Fibroblast of upper back skin (primary cell): ENCODE results near the gene SLC44A5.
"Not testable (repeated sequence)": the region's sequence is repeated elsewhere in the genome, so short reads cannot be mapped to it uniquely, and the experiment has no call there.

Experiments
- DNase-seq: peaks from one replicate; pipeline ENCODE4 v3.0.0-alpha.2; 2013

The SLC44A5 gene

DNA sequence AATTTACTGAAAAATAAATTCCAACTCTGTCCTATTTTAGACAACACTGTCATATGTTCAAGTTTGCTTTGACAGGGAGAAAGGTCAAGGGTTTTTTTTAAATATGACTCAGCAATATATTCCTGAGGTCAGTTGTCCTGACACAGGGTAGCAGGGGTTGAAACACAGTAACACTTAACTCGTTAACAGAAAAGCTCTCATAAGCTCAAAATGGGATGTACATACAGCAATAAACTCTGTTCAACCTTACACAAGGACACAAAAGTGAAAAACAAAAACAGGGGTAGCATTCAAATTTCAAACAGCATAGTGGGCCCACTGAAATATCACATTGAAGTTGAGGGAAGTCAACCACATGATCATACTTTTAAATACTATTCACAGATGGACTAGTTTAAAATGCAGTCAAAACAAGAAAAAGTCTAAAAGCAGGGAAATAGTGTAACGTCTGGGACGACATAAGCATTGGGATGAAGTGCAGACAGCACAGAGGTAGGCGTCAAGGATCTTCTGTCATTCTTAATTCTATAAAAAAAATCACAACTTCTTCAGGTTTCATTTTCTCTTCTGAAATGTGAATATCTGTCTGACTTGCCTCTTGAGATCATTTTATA is 89.9 kb downstream of the SLC44A5 start:
- no peak for DNase-seq

DNA sequence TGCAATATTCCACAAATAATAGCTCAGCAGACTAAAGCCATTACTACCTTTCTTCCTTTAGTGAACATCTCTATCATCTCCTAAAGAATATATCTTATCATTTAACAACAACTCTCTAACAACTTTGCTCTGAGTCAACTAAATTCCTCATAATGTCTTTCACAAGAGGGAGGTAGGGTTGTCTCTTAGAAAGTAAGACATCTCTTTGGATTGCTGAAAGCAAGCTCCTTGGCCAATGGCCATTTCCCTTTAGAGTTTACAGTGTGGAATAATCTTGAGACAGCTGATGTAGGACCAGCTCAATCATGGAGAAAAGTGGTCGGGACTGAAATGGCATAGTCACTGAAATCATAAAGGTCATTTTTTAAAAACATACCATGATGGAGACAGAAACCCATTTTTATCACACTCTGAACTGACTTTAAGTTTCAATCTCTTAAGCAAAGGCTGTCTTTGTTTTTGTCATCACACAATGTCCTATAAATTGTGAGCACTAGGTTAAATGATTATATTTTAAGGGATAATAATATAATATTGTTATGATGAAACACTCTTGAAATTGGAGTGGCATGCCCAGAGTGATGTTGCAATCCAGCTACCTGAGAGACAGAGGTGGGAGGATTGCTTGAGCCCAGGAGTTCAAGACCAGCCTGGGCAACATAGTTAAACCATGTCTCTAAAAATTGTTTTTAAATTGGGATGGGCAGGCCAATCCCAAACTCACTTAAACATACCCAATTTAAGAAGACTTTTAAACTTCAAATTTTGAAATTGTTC is 91.1 kb downstream of the SLC44A5 start:
- DNase-seq: no peak

DNA sequence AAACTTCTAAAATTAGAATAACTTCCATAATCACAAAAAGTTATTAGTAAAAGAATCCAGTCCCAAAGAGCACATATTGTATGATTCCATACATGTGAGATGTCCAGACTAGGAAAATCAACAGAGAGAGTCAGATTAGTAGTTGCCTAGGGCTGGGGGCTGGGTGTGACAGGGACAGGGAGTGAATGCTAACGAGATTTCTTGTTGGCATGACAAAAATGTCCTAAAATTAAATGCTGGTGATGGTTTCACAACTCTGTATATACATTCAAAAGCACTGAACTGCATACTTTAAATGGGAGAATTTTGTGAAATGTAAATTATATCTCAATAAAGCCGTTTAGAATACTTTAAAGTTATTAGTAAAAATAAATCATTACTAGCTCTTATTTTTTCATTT is 92.2 kb downstream of the SLC44A5 start:
- DNase-seq: no peak

DNA sequence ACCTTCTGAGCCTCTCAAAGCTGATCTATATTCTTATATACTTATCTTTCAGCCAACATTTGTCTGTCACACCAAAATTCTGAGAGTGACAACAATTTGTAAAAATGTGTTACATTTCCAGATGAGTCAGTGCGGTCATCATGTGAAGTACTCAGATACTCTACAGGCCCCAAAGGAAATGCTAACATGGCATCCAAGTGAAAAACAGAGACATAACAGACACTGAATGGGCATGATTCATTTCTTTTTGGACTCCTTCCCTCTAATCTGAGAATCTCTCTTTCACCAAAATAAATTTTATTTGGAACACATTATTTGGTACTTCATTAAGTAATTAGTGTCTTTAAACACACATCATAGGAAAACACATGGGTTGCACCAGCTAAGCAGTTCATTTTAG is 96.6 kb downstream of the SLC44A5 start:
- DNase-seq: no peak

DNA sequence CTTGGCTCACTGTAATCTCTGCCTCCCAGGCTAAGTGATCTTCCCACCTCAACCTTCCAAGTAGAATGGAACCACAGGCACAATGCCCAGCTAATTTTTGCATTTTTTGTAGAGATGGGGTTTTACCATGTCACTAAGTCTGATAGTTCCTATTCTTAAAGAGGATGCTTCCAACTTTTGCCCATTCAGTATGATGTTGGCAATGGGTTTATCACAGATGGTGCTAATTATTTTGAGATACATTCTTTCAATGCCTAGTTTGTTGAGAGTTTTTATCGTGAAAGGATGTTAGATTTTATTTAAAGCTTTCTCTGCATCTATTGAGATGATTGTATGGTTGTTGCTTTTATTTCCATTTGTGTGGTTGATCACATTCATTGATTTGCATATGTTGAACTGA is 103.9 kb downstream of the SLC44A5 start:
- no peak for DNase-seq

DNA sequence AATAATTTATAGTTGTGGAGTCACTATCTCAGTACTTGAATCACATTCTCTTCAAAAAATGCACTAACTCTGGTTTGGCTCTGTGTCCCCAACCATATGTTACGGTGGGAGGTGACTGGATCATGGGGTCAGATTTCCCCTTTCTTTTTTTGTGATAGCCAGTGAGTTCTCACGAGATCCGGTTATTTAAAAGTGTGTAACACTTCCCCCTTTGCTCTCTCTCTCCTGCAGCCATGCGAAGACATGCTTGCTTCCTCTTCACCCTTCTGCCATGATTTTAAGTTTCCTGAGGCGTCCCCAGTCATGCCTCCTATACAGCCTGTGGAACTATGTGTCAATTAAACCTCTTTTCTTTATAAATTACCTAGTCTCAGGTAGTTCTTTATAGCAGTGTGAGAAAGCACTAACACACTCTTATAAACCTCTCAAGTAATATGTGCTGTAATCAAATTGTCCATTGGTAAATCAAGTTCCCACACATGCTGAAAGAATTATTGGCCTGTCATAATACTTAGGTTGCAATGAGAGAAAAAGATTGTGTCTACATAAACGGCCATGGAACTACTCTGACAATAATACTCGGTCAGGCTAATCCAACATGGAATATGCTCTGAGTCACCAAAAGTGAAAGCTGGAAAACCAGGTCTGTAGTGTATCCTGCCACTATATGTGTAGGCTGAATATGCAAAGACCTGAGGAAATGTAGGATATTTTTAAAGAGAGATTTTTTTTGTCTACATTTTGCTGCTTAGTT is 107.5 kb downstream of the SLC44A5 start:
- DNase-seq: no peak

DNA sequence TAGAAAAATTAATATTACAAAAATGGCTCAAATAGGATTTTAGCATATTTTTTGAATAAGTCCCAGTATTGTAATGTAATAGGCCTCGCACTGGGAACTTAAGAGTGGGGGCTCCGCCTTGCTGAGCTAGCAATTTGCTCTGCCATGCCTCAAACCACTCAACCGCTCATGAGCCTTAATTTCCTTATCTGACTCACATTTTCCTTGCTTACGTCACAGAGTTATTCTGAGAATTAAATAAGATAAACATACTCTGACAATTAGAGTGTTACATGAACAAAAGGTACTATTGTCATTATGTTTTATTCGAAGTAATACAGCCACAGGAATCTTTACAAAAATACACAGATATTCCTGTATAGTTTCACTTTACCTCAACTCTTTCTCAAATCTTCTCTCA is 108.1 kb downstream of the SLC44A5 start:
- DNase-seq: no peak

DNA sequence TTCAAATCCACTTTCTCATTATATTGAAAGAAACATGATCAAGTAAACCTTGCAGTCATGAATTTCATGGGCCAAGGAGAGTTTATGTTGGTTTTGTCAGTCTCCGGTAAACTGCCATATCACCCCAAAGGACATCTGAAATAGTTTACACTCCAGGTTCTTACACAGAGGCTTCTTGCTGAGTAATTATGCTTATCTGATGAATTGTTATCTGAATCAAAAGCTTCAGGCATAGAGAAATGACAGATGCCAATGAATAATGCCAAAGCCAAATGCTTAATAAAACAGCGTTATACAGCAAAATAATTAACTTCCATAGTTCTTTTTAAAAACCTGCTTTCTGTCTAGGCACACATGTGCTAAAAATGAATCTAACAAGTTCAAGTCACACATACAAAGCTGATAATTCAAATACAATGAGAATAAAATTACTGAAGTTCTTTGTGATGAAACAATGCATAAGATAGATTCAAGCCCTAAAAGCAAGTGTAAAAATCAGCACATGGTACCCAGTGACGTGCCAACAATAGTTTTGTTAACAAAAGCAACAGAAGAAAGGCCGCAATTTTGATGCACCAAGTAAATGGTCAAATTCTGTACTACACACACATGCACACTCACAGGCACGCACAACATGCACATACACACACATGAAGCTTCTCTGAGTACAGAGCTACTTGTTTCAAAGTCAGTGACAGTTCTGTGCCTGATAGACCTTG is 109.2 kb downstream of the SLC44A5 start:
- DNase-seq: no peak

DNA sequence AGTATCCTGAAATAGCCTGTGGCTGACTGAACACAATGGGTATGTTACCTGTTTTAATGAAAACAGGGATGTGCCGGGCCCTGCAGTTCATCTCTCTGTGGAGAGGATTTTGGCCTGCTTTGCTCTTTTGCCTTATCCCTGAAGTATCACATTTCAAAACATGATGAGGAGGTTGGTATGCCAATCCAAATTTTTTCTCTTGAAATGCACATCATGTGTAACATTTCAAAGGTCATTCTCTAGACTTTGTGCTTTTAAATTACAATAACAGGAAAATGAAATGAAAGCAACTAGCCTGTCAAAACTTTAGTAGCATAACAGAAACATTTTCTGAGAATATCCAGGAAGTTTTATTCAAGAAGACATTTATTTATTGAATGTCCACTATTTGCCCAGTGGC is 118.9 kb downstream of the SLC44A5 start:
- DNase-seq: no peak

DNA sequence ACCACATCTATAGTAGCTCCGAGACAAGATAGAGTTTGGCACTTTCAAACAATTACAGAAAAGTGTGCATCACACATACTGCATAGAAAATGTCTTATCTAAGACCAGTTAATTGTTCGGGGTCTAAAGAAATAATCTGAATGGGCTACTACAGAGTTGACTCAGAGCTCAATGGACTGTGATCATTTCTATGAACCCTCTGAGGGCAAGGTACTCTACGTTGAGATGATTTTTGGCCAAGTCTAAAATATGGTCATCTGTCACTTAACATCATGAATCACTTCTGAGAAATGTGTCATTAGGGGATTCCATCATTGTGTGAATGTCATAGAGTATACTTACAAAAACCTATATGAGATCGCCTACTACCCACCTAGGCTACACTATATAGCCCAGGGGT is 123.5 kb downstream of the SLC44A5 start:
- no peak for DNase-seq

DNA sequence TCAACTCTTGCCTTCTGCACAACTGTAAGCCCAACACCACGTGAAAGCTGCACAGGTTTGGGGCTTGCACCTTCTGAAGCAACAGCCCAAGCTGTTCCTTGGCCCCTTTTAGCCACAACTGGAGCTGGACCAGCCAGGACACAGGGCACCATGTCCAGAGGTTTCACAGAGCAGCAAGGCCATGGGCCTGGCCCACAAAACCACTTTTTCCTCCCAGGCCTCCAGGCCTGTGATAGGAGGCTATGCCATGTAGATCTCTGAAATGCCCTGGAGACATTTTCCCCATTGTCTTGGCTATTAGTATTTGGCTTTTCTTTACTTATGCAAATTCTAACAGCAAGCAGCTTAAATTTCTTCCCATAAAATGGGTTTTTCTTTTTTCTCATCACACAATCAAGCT is 126.1 kb downstream of the SLC44A5 start:
- DNase-seq: no peak

DNA sequence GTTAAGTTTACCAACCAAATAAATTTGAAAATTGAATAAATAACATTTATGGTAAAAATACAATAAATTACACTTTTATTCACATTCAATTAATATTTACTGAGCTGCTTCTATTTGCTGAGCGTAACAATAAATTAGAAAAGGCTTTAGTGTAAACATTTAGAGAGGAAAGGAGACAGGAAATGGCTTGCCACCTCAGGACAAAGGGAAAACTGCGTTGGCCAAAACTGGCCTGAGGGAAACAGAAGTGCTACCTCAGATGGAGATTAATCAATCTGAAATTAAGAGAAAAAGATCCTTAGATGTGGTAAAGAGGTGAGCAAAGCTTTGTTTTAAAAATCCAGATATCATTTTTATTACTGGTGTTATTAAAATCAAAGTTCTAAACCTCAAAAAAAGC is 128.0 kb downstream of the SLC44A5 start:
- DNase-seq: no peak

DNA sequence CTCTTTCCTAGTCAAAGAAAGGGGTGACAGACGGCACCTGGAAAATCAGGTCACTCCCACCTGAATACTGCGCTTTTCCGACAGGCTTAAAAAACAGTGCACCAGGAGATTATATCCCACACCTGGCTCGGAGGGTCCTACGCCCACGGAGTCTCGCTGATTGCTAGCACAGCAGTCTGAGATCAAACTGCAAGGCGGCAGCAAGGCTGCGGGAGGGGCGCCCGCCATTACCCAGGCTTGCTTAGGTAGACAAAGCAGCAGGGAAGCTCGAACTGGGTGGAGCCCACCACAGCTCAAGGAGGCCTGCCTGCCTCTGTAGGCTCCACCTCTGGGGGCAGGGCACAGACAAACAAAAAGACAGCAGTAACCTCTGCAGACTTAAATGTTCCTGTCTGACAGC is 134.4 kb downstream of the SLC44A5 start:
- DNase-seq: not testable (repeated sequence)

DNA sequence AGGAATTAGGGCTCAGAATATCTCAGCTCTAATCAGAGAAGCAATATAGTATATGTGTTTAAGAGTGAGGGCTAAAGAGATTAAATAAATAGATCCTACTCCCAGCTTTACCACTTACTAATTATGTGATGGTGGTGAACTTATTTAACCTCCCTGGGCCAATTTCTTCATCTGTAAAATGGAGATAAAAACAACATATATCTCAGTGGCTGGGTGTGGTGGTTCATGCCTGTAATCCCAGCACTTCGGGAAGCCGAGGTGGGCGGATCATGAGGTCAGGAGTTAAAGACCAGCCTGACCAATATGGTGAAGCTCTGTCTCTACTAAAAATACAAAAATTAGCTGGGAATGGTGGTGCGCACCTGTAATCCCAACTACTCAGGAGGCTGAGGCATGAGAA is 135.2 kb downstream of the SLC44A5 start:
- no peak for DNase-seq

DNA sequence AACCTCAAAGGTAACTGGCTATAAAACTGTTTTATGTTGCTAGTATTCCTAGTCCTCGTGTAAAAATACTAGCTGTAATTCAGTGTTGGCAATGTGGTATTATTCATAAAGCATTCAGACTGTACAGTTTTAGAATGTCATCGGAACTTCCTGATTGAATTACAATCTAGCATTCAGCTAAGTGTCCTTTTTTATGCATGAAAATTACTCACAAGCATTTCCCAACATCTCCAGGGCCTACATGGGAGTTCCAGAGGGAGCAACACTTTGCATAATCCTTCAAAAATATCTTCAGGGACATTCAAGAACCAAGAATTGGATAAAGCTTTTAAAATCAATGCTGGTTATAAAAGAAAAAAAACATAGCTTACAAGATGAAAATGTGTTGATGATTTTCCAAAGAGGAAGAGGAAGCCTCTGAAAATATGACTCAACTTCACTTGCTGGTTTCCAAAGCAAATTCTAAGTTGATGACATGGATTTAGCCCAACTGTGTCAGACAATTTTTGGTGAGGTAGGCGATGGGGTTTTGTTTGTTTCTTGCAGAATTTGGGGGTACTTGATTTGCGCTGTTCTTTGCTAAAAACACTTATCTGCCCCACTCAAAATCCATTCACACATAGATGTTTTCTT is 137.8 kb downstream of the SLC44A5 start:
- DNase-seq: no peak

DNA sequence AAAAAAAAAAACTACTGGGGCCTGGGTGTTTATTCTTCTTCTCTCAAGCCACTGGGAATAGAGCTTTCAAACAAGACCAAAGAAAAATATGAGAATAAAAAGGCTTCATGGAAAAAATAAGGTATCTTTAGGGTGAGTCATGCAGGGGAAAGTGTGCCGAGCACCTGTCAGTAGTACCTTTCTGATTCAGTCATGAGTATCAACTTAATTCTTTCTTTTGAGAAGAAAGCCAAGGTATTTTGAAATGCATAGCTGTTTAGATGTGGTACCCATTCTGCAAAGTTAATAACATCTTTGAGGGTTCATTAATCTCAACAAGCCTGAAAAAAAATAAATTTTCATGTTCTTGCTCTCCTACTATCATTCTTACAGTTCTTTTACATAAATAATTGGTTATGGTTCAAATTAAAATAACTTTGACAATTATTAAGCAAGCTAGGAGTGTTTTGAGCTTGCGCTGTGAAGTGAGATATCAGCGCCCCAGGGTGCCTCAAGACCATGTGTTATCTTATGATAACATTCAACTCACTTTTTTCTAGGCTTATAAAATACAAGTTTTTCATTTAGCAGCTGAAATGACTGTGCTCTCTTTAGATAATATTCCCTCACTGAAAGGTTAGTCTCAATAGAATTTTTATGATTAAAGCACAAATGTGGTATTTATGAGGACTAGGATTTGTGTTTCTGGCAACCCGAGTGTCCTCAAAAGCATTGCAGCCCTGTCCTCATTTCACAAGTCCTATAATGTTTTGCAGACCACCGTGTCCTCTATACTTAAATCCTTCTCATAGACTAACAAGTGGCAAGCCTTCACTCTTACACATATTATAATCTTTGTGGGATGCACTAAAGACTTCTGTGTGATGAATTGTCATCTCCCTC is 138.6 kb downstream of the SLC44A5 start:
- no peak for DNase-seq

DNA sequence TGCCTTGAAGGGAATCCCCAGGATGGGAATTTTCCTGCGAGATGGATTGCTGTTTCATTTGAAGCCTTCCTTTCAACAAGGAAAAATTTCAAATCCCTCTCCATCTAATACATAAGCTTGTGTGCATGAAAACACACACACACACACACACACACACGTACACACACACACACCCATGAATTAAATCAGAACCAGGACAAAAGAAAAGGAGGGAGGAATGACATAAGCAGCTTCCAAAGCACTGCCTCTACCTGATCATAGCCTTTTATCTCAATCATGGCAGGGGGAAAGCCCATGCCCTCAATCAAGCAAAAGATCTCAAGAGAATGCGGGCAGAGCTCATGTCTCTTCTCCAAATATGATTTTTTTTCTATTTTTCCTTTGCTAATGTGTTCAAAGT is 139.7 kb downstream of the SLC44A5 start:
- no peak for DNase-seq

DNA sequence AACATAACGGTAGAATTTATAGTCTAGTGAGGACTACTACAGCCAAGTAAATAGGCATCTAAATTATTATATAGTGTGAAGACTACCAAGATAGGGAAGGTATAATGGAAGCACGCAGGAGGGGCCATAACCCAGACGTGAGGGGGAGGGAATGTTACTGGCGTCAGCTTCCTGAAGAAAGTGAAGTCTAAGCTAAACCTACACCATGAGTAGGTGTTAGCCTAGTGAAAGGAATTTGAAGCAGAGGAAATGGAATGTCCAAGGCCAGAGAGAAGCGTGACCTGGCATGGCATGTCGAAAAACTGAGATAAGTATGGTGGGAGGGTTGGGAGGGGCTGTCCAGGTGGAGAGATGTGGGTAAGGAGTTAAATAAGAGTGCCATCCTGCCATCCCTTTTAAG is 140.5 kb downstream of the SLC44A5 start:
- DNase-seq: no peak

DNA sequence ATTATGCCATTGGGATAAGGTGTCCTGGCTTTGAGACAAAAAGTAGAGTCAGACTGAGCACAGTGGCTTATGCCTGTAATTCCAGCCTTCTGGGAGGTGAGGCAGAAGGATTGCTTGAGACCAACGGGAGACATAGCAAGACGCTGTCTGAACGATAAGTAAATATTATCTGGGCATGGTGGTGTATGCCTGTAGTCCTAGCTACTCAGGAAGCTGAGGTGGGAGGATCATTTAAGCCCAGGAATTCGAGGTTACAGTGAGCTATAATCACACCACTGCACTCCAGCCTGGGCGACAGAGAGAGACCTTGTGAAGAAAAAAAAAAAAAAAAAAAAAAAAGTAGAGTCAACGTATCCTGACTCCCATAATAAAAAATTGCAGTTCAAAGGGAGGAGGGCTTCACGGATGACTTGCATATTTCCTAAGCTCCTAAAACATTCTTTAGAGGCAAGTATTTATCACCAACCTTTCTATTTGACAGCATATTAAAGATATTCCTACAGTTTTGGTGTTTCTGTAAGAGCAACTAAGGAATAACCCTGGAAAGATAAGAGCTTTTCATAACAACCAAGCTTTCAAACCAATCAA is 141.2 kb downstream of the SLC44A5 start:
- no peak for DNase-seq

DNA sequence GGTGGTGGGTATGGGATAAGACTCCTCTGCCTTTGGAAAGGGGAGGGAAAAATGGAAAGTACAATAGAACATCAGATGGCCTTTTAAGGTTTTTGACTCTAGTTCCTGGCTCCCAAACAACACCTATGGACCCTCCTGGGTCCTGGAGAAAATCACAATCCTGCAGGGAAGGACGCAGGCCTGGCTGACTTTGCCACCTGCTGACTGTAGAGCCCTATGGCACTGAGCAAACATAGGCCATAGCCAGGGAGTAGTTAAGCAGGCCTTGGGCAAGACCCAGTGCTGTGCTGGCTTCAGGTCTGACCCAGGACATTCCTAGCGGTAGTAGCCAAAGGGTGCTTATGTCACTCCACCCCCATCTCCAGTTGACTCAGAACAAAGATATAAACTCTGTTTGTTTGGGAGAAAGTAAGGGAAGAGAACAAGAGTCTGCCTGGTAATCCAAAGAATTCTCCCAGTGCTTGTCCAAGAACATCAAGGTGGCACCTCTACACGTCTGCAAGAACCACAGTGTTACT is 149.0 kb downstream of the SLC44A5 start:
- no peak for DNase-seq

DNA sequence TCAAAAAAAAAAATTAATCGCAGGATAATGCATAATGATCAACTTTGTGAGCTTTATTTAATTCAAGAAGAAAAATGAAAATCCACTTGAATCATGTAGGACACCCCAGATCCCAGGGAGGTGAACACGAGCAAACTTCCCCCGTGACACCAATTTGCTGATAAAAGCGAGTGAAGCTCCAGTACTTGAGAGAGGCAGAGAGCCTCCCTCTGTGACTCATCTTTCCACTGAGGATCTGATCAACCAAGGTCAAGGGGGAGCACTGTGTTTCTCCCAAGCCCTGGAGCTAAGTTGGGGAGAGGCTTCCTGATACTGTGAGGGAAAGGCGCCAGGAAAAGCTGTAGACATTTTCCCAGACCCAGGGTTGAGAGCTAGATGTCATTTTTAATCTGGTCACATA is 160.9 kb downstream of the SLC44A5 start:
- DNase-seq: no peak
